ENCODE data around the gene ZNF76. TPM values are rescaled to one million over a fixed set of nuclear protein-coding genes. Genes with fewer than 3 reads are reported as not detected.
A peak's percentile ranks its signal among the peaks of the same experiment; 100 is the strongest.

The ZNF76 gene
- total RNA-seq, 1 donor from 2014 or later: 32.8 TPM

DNA sequence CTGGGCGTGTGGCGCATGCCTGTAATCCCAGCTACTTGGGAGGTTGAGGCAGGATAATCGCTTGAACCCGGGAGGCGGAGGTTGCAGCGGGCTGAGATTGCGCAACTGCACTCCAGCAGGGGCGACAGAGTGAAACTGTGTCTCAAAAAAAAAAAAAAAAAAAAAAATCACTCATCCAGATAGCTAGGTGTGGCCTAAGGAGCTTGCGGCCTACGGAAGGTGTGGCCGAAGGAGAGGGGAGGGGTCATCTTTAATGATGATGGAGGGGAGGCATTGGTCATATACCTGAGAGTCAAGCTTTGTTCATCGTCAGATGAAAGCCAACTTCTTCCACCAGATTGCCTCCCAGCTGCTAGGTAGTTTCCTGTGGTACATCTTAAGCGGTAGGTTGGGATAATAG, 82.0 kb downstream of the ZNF76 start:
- no peak for DNase-seq (ENCODE audit: low spot score)
- H3K27me3 Mint-ChIP-seq (ENCODE audit: insufficient read depth): peaks cover 2% of the 10 kb centered on the region
- no peaks in the 10 kb centered on the region for H3K9me3 Mint-ChIP-seq
- H3K36me3 Mint-ChIP-seq (ENCODE audit: low read depth): peaks cover 26% of the 10 kb centered on the region
- intact Hi-C loops (cut with micrococcal nuclease): loop anchor here (5.0 kb wide), 1 partner anchor 211 kb away; no protein-coding TSS in a partner anchor
- H3K4me3 Mint-ChIP-seq: no peak overlapping the region
- no peak overlapping the region for H3K27ac Mint-ChIP-seq
- peaks cover 38% of the 10 kb centered on the region for H3K4me1 Mint-ChIP-seq (ENCODE audit: low read depth)

DNA sequence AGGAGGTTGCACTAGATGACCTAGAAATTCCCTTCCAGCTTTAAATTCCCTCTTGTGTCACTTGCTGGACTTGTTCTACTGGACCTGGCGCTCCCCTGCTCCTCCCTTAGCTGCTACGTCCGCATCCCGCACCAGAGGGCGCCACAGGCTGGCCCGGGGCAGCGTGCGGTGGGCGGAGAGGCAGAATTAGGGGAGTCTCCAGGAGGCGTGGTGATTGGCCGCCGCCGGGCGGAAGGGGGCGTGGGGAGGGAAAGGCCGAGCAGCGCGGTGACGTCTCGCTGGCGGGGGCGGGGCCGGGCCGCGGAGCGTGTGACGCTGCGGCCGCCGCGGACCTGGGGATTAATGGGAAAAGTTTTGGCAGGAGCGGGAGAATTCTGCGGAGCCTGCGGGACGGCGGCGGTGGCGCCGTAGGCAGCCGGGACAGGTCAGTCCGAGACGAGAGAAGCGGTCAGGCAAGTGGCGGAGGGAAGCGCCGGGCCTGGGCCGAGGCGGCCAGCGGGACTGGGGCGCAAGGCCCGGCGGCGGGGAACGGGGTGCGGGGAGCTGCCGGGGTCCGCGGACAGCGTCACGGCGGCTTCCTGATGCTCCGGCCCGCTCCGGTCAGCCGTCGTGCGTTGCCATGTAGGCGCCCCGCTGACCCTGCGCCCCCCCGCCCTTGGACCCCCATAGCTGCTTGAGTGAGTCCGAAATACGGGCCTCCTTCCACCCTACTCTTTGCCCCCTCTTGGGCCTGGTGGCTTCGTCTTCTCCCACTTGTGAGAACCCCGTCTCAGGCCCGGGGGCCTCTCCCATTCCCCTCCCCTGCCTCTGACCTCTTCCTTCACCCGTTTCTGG, 82.9 kb downstream of the ZNF76 start, which contains the start of gene PPARD:
Gene PPARD (plus strand): TSS at position 301 of the 834 bp plus-strand sequence. CDS start 68,530 bp downstream, outside the sequence.
- peak within 1 kb of the TSS; percentile 84 for H3K27ac Mint-ChIP-seq
- DNase-seq (ENCODE audit: low spot score): peak; percentile 96
- peaks cover 28% of the 10 kb centered on the region for H3K36me3 Mint-ChIP-seq (ENCODE audit: low read depth)
- H3K4me1 Mint-ChIP-seq (ENCODE audit: low read depth): peaks cover 33% of the 10 kb centered on the region
- no peaks in the 10 kb centered on the region for H3K27me3 Mint-ChIP-seq (ENCODE audit: insufficient read depth)
- H3K9me3 Mint-ChIP-seq: no peaks in the 10 kb centered on the region
- peak within 1 kb of the TSS; percentile 93 for H3K4me3 Mint-ChIP-seq
- intact Hi-C loops (cut with micrococcal nuclease): loop anchor here (1.0 to 5.0 kb wide), 9 partner anchors 26 to 395 kb away; partner anchors contain the start of genes ARMC12, DEF6, RPL10A and ZNF76

DNA sequence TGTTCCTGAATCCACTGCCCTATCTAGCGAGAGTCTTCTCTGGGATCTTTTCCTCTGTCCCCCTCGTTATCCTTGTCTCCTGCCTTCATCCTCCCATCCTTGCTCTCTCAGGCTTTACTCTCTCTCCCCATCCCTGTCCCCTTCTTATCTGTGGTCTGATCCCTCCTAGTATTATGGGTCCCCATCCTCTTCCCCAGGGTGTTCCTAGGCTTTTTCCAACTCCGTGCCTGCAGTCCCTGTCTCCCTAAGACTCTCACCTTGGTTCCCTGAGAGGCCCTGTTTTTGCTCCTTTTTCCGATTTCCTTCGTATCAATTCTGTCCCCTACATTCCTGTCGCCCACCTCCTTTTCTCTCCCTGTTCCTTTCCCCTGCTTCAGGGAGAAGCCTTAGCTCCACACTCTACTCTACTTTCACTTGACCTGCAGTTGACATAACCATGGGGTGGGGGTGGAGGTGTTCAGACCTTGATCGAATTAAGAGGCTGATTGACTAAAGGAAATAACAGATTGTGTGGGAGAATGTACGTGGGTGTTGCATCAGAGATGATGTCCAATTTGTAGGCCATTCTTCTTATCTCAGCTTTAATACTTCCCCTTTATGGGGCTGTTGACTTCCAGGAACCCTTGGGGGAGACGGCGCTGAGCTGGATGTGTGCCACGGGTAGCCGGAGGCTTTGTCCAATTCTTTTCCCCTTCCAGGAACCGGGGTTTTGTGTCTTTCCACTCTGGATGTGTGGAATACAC, 83.7 kb downstream of the ZNF76 start:
- intact Hi-C loops (cut with micrococcal nuclease): loop anchor here (5.0 kb wide), 1 partner anchor 209 kb away; no protein-coding TSS in a partner anchor
- Mint-ChIP-seq H3K4me3 (peak overlapping the region; percentile 93), H3K9me3 (no peaks in the 10 kb centered on the region), H3K27me3 (ENCODE audit: insufficient read depth) (no peaks in the 10 kb centered on the region), H3K4me1 (ENCODE audit: low read depth) (peaks cover 38% of the 10 kb centered on the region), H3K27ac (peak overlapping the region; percentile 84), H3K36me3 (ENCODE audit: low read depth) (peaks cover 31% of the 10 kb centered on the region)
- no peak for DNase-seq (ENCODE audit: low spot score)

DNA sequence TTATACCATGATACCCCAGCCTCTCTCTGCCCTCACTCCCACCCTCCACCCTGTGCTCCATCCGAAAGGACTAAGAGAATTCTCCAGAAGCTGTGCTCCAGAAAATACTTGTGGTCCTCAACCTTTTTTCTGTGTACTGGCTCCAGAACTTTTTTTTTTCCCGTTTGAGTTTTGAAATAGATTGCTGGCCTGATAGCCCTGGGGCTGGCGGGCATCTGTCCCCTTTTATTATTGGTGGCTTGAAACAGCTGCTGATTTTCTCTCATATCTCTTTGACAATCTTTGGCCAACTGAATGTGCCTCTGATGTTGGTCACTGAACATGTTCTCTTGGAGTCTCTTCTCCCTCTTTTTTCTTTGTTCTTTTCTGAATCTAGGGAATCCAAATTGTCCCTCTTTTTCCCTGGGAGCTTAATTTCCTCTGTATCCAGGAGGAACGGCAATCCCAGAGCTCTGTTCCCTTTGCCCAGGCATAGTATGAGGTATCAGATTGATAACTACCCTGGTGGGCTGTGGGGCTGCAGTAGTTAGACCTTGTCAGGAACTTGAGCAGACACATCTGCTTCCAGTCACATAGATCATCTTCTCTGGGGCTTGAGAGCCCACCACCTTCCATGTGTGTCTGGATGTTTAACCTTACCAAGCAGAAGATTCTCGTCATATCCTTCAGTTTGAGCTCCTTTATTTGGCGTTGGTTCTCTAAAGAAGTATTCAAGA, 84.5 kb downstream of the ZNF76 start:
- Mint-ChIP-seq H3K27me3 (ENCODE audit: insufficient read depth) (no peaks in the 10 kb centered on the region), H3K9me3 (no peaks in the 10 kb centered on the region), H3K4me1 (ENCODE audit: low read depth) (peaks cover 43% of the 10 kb centered on the region), H3K4me3 (peak overlapping the region; percentile 93), H3K36me3 (ENCODE audit: low read depth) (peaks cover 35% of the 10 kb centered on the region), H3K27ac (peak overlapping the region; percentile 70)
- intact Hi-C loops (cut with micrococcal nuclease): loop anchor here (5.0 kb wide), 1 partner anchor 208 kb away; no protein-coding TSS in a partner anchor
- no peak for DNase-seq (ENCODE audit: low spot score)

Other genes with a start within 250 kb of the ZNF76 start
- not detected in 2 replicates for gene TCP11, start 118.4 kb upstream of the ZNF76 start, total RNA-seq
- gene SCUBE3, start 45.8 kb upstream of the ZNF76 start, total RNA-seq: 0.05 TPM in 1 of 2 replicates, not detected in the other
- gene DEF6, start 38.1 kb downstream of the ZNF76 start, total RNA-seq: 123 and 125 TPM in 2 replicates
- gene PPARD, start 82.8 kb downstream of the ZNF76 start, total RNA-seq: 17.4 and 18.8 TPM in 2 replicates
- gene FANCE, start 192.6 kb downstream of the ZNF76 start, total RNA-seq: 21.9 and 22.3 TPM in 2 replicates
- gene RPL10A, start 208.7 kb downstream of the ZNF76 start, total RNA-seq: 1,580 and 1,584 TPM in 2 replicates
- gene TEAD3, start 237.3 kb downstream of the ZNF76 start, total RNA-seq: 1.5 and 2.0 TPM in 2 replicates